ENCODE measurements around the gene GPBP1.

- TF ChIP-seq POLR2AphosphoS5 (IDR thresholded peaks at IDR 0.05; ENCODE audit: low read depth) (no peak), ZNF114 (CRISPR knock-in tag; IDR thresholded peaks at IDR 0.05) (no peak)
- TF ChIP-seq, protein P1, sequence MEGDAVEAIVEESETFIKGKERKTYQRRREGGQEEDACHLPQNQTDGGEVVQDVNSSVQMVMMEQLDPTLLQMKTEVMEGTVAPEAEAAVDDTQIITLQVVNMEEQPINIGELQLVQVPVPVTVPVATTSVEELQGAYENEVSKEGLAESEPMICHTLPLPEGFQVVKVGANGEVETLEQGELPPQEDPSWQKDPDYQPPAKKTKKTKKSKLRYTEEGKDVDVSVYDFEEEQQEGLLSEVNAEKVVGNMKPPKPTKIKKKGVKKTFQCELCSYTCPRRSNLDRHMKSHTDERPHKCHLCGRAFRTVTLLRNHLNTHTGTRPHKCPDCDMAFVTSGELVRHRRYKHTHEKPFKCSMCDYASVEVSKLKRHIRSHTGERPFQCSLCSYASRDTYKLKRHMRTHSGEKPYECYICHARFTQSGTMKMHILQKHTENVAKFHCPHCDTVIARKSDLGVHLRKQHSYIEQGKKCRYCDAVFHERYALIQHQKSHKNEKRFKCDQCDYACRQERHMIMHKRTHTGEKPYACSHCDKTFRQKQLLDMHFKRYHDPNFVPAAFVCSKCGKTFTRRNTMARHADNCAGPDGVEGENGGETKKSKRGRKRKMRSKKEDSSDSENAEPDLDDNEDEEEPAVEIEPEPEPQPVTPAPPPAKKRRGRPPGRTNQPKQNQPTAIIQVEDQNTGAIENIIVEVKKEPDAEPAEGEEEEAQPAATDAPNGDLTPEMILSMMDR (conservative IDR thresholded peaks at IDR 0.05; ENCODE audit: low read depth in 2 of 2): no peak
These were observed 40.3 kb upstream of the GPBP1 start for GRCh38 chr5:57133574-57133973.

All from GM23338 (cell line).